Activated T-cell treated with anti-CD3 and anti-CD28 coated beads for 4 hours (primary cell): ENCODE results near the gene ARL8B.

Experiments used
- DNase-seq: peaks from one replicate; pipeline ENCODE4 v3.0.0-alpha.2; 2020

The ARL8B gene

GRCh38 chr3:5188419-5189221, 66.5 kb downstream of the ARL8B start:
- DNase-seq: peak; percentile 47

DNA sequence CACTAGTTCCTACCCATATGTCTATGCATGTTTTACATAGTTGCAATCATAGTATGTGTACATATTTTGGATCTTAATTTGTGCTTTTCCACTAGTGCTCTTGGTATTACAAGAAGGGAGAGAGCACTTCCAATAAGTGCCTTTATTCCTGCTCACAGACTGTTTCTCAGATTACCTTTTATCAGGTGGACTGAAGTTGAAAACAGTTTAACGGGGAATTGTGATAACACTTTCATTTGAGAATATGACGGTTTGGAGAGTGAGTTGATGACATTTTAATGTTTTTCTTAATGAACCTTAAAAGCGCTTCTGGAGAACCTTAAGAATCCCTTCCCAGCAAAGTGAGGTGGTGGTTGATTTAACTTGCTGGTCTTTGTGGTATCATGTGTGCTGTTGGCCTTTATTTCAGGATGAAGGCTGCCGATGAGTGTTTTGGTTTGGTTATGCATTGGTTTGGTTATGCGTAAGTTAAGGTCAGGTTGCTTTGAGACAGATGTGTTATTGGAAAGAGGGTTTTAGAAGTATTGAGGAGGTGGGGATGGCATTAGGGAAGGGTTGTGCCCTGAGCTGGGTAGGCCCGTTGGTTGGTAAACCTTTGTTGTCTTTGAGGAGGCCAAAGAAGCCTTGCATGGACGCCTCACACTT, 68.2 kb downstream of the ARL8B start:
- DNase-seq: no peak

DNA sequence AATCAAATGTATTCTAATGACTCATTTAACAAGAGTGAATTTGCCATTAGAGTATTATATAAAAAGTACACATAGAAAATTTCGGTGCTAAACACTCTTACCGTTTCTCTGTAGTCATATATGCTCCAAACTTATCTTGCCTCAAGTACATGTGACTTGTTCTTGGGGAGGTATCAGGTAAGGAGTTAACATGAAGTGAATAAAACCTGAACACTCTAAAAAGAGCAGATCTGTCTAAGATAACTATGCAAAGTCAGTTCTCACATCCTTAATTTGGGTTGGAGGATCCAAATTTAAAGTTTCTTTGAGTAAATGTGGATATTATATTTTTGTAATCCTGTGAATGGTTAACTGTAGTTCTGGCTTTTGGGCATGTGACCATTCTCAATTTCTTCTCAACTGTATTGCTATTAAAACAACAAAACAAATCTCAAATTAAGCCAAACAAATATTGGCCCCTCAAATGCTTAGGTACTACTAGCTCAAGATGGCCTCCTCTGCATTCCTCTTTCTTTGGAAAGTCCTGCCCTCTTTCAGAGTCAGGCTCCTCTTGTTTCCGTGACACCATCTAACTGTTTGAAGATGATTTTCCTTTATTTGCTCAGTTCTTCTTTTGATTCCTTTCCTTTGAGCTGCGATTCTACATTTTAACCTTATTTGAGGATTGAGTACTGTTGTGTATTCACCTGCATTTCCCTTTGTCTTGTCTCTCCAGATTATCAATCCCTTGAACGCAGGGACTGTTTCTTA, 69.6 kb downstream of the ARL8B start:
- no peak for DNase-seq

DNA sequence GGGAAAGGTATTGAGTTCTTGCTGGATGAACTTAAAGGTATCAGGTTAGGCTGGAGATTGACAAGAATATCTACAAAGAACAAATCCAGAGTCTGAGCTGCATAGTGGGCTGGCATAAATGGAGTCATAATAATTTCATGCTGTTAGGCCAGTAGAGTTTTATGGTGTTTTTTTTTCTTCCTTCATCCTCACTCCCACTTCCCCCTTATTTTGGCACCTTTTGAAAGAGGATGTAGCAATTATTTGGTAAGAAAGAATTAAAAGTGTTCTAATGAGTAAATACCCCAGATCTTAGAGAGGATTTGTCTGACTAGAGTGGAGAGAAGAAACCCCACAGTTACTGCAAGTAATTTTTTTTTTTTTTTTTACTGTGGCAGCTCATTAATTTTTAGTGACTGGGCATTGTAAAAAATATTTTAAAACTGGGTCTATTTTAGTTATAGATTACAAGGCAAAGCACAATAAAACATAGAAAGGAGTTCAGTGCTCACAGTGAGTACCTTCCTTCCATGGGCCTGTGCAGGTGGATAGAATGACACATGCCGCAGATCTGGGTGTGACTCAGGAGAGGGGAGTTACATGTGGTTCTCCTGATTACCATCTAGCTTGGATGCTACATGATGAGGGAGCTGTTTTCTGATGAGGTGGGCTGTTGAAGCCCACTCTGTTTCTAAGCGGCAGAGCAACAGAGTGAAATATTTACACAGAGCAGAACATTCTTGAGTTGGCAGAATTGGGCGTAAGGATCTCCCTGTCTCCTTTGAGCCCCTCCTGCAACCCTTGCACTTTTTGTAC, 70.7 kb downstream of the ARL8B start:
- DNase-seq: no peak

DNA sequence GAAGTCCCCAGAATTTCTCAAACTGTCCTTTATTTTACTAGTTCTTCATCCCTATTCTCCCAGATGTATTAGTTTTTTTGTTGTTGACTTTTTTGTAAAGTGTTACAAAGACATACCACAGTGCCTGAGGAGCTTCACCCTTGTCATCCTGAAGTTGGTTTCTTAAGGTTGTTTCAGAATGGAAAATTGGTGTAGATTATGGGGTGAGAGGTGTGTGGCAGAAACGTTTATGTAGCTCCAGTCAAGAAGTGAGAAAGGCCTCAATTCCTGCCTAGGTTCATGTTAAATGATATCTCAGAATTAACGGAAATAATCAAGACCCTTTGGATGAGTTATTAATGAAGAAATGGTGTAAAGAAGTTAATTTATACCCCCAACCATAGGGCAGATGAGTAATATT, 72.2 kb downstream of the ARL8B start:
- DNase-seq: no peak

DNA sequence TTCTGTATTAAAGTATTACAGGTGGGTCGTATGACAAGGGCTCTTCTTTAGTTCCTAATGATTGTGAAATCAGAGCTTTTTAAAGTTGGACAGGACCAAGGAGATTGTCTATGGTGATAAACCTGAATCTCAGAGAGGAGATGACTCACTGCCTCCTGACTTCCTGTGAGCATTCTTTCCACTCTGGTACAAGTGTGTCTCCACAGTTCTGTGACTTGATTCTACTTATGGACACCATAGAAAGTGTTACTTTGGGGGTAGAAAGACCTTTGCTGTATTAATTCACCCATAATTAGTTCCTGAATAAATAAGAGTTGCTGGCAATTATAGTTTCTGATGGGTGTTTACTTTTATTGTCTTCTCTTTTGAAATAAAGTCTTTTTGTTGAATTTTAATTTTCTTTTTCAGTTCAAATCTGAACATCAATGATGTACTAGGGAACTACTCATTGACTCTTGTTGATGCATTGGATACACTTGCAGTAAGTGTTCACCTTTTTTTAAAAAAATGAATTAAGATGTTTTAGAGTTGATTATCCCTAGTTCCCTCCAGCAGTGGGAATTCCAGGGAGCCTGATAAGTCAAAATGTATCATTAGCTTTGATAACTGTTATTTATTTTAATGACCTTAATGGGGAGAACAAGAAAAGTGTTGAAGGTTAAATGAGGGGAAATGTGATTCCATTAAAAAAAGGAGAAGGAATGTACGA, 72.9 kb downstream of the ARL8B start:
- DNase-seq: no peak

DNA sequence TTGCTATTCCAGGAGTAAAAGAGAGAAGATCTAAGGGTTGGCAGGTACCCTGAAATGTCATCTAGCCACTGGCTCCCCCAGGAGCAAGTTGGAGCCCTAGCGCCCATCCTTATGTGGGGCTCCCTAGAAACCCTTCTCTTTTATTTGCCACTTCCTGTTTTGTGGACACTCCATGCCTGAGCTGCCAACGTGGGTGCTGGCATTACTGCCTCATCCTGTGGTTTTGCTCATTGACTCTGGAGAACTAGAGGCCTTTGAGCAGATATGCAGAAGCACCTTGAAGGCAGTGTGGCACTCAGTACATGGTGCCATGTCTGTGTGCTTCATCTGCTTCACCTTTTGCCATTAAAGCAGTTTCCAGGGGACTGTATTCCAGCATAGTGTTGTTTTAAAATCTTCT, 73.5 kb downstream of the ARL8B start:
- no peak for DNase-seq

DNA sequence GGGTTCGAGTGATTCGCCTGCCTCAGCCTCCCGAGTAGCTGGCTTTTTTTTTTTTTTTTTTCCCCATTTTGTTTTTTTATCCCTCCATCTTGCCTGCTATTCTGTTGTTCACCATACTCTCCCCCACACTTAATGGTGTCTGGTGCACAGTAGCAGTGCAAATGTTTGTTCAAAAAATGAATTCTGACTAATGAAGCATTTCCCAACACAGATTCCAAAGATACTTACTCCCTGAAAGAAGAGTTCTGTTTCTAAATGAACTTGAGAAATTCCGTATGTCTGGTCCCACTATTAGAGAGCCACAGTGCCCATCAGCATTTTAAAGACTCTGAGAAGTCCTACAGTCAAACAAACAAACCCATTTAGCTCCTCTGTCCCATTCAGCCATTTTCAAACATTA, 74.9 kb downstream of the ARL8B start:
- DNase-seq: no peak

- DNase-seq: no peak
Observed at GRCh38 chr3:5197470-5198312, 75.6 kb downstream of the ARL8B start.

GRCh38 chr3:5198313-5198677, 76.2 kb downstream of the ARL8B start:
- no peak for DNase-seq

DNA sequence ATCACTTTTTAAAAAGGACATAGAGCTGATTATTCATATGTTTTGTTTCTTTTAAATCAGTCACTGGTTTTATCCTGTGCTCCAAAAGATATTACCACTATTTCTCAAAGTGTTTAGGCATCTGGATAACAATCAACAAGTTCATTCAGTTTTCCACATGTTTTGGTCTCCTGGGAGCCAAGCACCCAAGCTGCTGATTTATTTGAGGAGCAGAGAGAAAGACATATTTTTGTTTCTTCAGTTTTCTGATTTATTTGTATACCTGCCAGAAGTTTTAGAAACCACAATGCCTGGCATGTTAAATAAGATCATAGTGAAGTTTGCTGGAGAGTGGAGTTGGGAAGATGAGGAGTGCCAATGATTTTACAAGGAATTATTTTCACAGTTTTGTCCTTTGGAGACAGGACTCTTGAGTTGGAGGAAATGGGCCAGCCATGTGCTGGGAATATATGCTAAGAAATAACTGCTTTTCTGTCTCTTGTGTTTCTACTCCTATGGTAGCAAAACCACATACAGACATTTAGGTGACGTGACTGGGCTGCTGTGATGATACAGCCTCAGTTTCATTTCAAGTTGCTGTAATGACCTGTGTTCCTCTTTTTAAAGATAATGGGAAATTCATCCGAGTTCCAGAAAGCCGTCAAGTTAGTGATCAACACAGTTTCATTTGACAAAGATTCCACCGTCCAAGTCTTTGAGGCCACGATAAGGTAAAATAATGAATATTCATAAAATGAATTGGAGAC, 77.1 kb downstream of the ARL8B start:
- no peak for DNase-seq

DNA sequence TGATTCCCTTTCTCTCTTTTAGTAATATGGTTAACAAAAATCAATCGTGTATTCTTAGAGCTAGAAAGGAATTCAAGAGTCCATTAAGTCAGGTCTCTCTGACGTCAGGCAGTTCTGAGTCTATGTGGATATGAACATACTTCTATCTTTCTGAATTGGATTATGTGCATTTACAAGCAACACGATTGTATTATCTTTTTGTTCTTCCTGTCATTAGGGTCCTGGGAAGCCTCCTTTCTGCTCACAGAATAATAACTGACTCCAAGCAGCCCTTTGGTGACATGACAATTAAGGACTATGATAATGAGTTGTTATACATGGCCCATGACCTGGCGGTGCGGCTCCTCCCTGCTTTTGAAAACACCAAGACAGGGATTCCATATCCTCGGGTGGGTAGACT, 79.4 kb downstream of the ARL8B start:
- no peak for DNase-seq

DNA sequence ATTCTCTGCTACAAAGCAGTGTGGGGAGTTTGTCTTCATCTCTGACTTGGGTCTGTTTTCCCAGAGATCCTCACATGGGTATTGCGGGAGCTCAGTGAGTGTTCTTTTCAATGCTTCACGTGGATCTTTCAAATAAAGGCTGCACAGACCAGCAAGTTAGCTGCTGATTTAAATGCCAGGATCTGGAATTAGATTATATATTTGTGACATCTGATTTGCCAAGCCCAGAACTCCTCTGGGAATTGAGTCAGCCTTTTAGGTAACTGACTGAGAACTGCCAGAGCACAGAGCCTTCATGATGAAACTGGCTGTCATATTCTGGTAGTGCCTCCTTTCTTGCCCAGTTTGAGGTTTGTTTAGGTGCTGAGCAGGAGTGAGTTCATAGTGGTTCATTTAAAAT, 80.1 kb downstream of the ARL8B start:
- no peak for DNase-seq

- DNase-seq: no peak
Observed at GRCh38 chr3:5205165-5205941, 83.3 kb downstream of the ARL8B start.

- no peak for DNase-seq
Observed at GRCh38 chr3:5210926-5211325, 88.8 kb downstream of the ARL8B start.

DNA sequence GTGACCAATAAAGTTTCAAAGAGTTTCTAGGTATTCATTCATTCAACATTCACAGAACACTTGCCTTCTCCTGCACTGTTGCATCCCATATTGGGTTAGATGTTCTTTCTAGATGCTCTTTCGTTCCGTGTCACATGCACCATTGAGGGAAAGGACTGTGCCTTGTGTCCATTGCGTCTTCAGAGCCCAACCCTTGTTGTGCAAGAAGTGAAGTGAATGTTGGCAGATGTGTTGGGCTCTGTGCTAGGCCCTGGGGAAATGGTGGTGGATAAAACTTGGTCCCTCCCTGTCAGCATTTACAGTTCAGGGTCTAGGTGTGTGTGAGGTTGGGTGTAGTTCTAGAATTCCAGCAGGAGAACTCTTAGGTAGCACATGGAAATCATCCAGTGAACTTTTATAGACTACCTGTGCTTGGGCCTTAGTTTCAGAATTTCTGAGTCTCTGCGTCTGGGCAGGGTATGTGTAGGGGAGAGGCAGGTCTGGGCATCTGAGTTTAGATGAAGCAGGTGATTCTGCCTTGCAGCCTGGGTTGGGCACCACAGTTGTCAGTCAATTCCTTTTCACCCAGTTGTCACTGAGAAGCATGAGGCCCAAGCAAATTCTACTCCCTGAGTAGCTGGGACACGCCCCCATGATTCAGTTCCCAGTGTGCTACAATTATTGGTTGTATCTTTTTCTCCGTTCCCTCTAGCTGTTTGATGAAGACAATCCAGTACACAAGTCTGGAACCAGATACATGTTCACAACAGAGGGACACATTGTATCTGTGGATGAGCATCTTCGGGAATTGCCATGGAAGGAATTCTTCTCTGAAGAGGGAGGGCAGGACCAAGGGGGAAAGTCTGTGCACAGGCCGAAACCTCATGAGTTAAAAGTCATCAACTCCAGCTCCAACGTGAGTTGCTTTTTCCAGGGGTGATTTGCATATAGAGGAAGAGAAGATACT, 90.8 kb downstream of the ARL8B start:
- DNase-seq: no peak

DNA sequence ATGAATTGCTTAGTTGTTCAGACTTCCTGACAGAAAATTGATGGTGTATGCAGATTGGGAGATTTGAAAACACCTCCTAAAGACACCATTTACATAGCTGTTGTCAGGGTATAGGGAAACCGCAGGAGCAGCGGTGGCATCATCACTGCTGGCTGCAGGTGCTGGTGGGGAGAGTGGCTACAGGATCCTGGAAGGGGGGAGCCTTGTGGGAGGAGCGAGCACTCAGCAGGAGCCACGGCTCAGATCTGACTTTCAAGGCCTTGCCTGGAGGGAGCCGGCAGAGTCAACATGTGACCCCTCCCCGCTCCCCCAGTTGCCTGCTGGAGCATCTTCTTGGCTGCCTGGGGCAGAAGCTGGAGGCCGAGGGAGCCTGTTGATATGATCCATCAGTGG, 91.5 kb downstream of the ARL8B start:
- DNase-seq: no peak

GRCh38 chr3:5214352-5214751, 92.3 kb downstream of the ARL8B start:
- no peak for DNase-seq
